ENCODE results near the gene HSF2. TPM values are rescaled to one million over a fixed set of nuclear protein-coding genes. Genes with fewer than 3 reads are reported as not detected.

Gene HSF2
- polyA plus RNA-seq, 1 donor from 2014 or later: 153 TPM

- peak; percentile 41 for TF ChIP-seq SMC3 (conservative IDR thresholded peaks at IDR 0.05; ENCODE audit: poor library complexity)
- TF ChIP-seq POLR2AphosphoS5 (IDR thresholded peaks at IDR 0.05): no peak
- TF ChIP-seq TAF1 (IDR thresholded peaks at IDR 0.05; ENCODE audit: low read depth): no peak
- no peak for TF ChIP-seq MXI1 (conservative IDR thresholded peaks at IDR 0.05; ENCODE audit: poor library complexity, severe bottlenecking)
- no peak for TF ChIP-seq CTCF (IDR thresholded peaks at IDR 0.05; ENCODE audit: poor library complexity, severe bottlenecking)
- no peak for TF ChIP-seq EZH2 (IDR thresholded peaks at IDR 0.05; ENCODE audit: borderline replicate concordance, insufficient read depth, low read length, poor library complexity, severe bottlenecking)
- H3F3A ChIP-seq (ENCODE audit: insufficient read depth, low read length, poor library complexity, severe bottlenecking): no peaks in the 10 kb centered on the region
- no peaks in the 10 kb centered on the region for H3K27me3 ChIP-seq (ENCODE audit: insufficient read depth, low read depth, low read length)
- H3K9me3 ChIP-seq (ENCODE audit: low read length): no peaks in the 10 kb centered on the region
- H3K4me2 ChIP-seq (ENCODE audit: low read length): peak overlapping the region; percentile 74
- peak overlapping the region; percentile 49 for H2AFZ ChIP-seq (ENCODE audit: low read depth, low read length)
- peak overlapping the region; percentile 85 for H3K27ac ChIP-seq (ENCODE audit: low read length)
- peak overlapping the region; percentile 87 for H3K4me3 ChIP-seq (ENCODE audit: low read length)
- peaks cover 40% of the 10 kb centered on the region for H3K79me2 ChIP-seq (replicated peaks; ENCODE audit: insufficient read depth, low read length)
- no peaks in the 10 kb centered on the region for H3K9me2 ChIP-seq (ENCODE audit: insufficient read depth, low read length)
- peak overlapping the region; percentile 58 for H3K9ac ChIP-seq (ENCODE audit: low read length)
- no peaks in the 10 kb centered on the region for H4K20me1 ChIP-seq (ENCODE audit: insufficient read depth)
- no peaks in the 10 kb centered on the region for H3K36me3 ChIP-seq (ENCODE audit: insufficient read depth, low read length)
Measured at GRCh38 chr6:122399055-122399347, 451 bp upstream of the HSF2 start.

- H3K4me3 ChIP-seq (ENCODE audit: low read length): peak overlapping the region; percentile 87
- no peak overlapping the region for H2AFZ ChIP-seq (ENCODE audit: low read depth, low read length)
- H3K9me2 ChIP-seq (ENCODE audit: insufficient read depth, low read length): no peaks in the 10 kb centered on the region
- H3F3A ChIP-seq (ENCODE audit: insufficient read depth, low read length, poor library complexity, severe bottlenecking): no peaks in the 10 kb centered on the region
- no peaks in the 10 kb centered on the region for H3K9me3 ChIP-seq (ENCODE audit: low read length)
- H3K79me2 ChIP-seq (replicated peaks; ENCODE audit: insufficient read depth, low read length): peaks cover 51% of the 10 kb centered on the region
- H3K27ac ChIP-seq (ENCODE audit: low read length): peak overlapping the region; percentile 96
- TF ChIP-seq EZH2 (IDR thresholded peaks at IDR 0.05; ENCODE audit: borderline replicate concordance, insufficient read depth, low read length, poor library complexity, severe bottlenecking) (no peak), REST (IDR thresholded peaks at IDR 0.05; ENCODE audit: borderline replicate concordance) (no peak), MXI1 (conservative IDR thresholded peaks at IDR 0.05; ENCODE audit: poor library complexity, severe bottlenecking) (peak; percentile 2)
- no peaks in the 10 kb centered on the region for H3K36me3 ChIP-seq (ENCODE audit: insufficient read depth, low read length)
- no peaks in the 10 kb centered on the region for H3K27me3 ChIP-seq (ENCODE audit: insufficient read depth, low read depth, low read length)
- peak overlapping the region; percentile 98 for H3K9ac ChIP-seq (ENCODE audit: low read length)
- peak overlapping the region; percentile 96 for H3K4me2 ChIP-seq (ENCODE audit: low read length)
- H4K20me1 ChIP-seq (ENCODE audit: insufficient read depth): no peaks in the 10 kb centered on the region
Measured at GRCh38 chr6:122400121-122400450, 634 bp downstream of the HSF2 start.

GRCh38 chr6:122400462-122401089, 1.1 kb downstream of the HSF2 start:
- TF ChIP-seq MXI1 (conservative IDR thresholded peaks at IDR 0.05; ENCODE audit: poor library complexity, severe bottlenecking) (no peak), EZH2 (IDR thresholded peaks at IDR 0.05; ENCODE audit: borderline replicate concordance, insufficient read depth, low read length, poor library complexity, severe bottlenecking) (no peak)
- H4K20me1 ChIP-seq (ENCODE audit: insufficient read depth): no peaks in the 10 kb centered on the region
- H3K36me3 ChIP-seq (ENCODE audit: insufficient read depth, low read length): no peaks in the 10 kb centered on the region
- H3K9me2 ChIP-seq (ENCODE audit: insufficient read depth, low read length): no peaks in the 10 kb centered on the region
- no peaks in the 10 kb centered on the region for H3K27me3 ChIP-seq (ENCODE audit: insufficient read depth, low read depth, low read length)
- no peaks in the 10 kb centered on the region for H3K9me3 ChIP-seq (ENCODE audit: low read length)
- H3F3A ChIP-seq (ENCODE audit: insufficient read depth, low read length, poor library complexity, severe bottlenecking): no peaks in the 10 kb centered on the region
- peak overlapping the region; percentile 87 for H3K4me3 ChIP-seq (ENCODE audit: low read length)
- H3K4me2 ChIP-seq (ENCODE audit: low read length): peak overlapping the region; percentile 96
- H3K27ac ChIP-seq (ENCODE audit: low read length): peak overlapping the region; percentile 96
- no peak overlapping the region for H2AFZ ChIP-seq (ENCODE audit: low read depth, low read length)
- H3K9ac ChIP-seq (ENCODE audit: low read length): peak overlapping the region; percentile 98
- H3K79me2 ChIP-seq (replicated peaks; ENCODE audit: insufficient read depth, low read length): peaks cover 56% of the 10 kb centered on the region

Measured in neural cell (in vitro differentiated cells).